Activated T-cell treated with anti-CD3 and anti-CD28 coated beads, Interleukin-2, amount 50 U/mL, for 72 hours (primary cell): ENCODE data around the gene IL1RL1. TPM values are rescaled to one million over a fixed set of nuclear protein-coding genes. Genes with fewer than 3 reads are reported as not detected.

Experiments used
- ATAC-seq, 2 donors: fragments of 150-1000 bp; cut with Tn5 transposase; replicated peaks in 1 of 2; 2 replicates each; pipeline ENCODE4 v1.10.0; 2021; ENCODE audit warnings: moderate library complexity in 2 of 2, mild to moderate bottlenecking in 1 of 2
- DNase-seq, 2 donors: peaks; one replicate each; pipeline ENCODE4 v3.0.0; 2021 to 2022; ENCODE audit warnings: mixed read lengths in 1 of 2
- H3K27ac Mint-ChIP-seq: one replicate; pipeline ENCODE4 v1.8.0; 2022; ENCODE audit warnings: mild to moderate bottlenecking, moderate library complexity, mixed read lengths
- H3K27me3 Mint-ChIP-seq: one replicate; pipeline ENCODE4 v1.8.0; 2022; ENCODE audit warnings: low read depth, mixed read lengths
- H3K36me3 Mint-ChIP-seq, 2 donors: one replicate each; pipeline ENCODE4 v1.8.0; 2022; ENCODE audit warnings: mixed read lengths in 2 of 2, mild to moderate bottlenecking in 1 of 2; ENCODE audit not compliant: insufficient read depth in 2 of 2
- H3K4me1 Mint-ChIP-seq: one replicate; pipeline ENCODE4 v1.8.0; 2022; ENCODE audit warnings: low read depth, mixed read lengths
- H3K4me3 Mint-ChIP-seq, 2 donors: one replicate each; pipeline ENCODE4 v1.8.0; 2022; ENCODE audit warnings: mild to moderate bottlenecking in 2 of 2, mixed read lengths in 2 of 2, moderate library complexity in 2 of 2
- H3K9me3 Mint-ChIP-seq, 2 donors: one replicate each; pipeline ENCODE4 v1.8.0; 2022; ENCODE audit warnings: mixed read lengths in 2 of 2
- total RNA-seq, 2 donors: library from RNA; stranded (reverse); gene quantifications; one replicate each; pipeline ENCODE4 v1.2.3, GENCODE V29; 2022

The IL1RL1 gene
- total RNA-seq, 2 donors from 2014 or later = 1.6 to 2.2 TPM

DNA sequence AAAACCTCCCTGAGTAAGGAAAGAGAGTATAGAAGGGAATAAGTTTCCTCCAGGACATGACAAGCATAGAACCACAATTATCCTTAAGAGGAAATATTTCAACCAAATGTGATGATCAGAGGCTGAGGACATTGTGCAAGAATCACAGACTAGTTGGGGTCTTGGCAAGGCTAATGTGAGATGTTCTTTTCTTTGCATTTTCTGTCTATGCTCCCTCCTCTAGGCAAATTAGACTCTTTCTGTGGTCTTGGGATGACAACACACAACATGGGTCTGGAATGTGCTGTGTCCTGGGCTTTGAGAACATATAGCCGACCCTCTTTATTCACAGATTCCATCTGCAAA is 32.0 kb upstream of the IL1RL1 start:
- Mint-ChIP-seq H3K36me3 (peaks cover 4 to 8% of the 10 kb centered on the region in 2 donors), H3K27ac (no peak overlapping the region), H3K4me3 (no peak overlapping the region), H3K9me3 (peaks cover 0 to 4% of the 10 kb centered on the region in 2 donors), H3K27me3 (peaks cover 6% of the 10 kb centered on the region), H3K4me1 (peaks cover 33% of the 10 kb centered on the region)
- no peak for ATAC-seq
- no peak for DNase-seq

DNA sequence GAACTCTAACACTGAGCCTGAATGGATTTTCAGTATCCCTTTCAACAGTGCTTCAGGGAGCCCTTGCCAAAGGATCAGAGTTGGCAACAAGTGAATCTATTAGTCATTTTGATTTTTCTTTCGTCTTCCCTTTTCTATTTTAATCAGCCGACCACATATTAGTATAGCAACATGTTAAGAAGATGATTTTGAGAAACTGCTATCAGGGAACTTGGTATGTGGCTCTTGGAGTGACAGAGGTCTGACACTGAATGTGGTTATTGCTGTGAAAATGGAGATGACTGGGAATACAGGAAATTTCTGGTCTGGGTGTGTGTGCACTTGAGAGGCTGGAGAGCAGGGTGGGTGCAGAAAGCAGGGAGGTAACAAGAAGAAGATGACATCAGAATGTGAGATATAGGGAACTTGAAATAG is 28.7 kb upstream of the IL1RL1 start:
- Mint-ChIP-seq H3K9me3 (no peaks in the 10 kb centered on the region), H3K4me3 (no peak overlapping the region), H3K27ac (no peak overlapping the region), H3K27me3 (no peaks in the 10 kb centered on the region), H3K36me3 (no peaks in the 10 kb centered on the region), H3K4me1 (peaks cover 17% of the 10 kb centered on the region)
- ATAC-seq (peak; percentile 52 to 74), DNase-seq (no peak)

DNA sequence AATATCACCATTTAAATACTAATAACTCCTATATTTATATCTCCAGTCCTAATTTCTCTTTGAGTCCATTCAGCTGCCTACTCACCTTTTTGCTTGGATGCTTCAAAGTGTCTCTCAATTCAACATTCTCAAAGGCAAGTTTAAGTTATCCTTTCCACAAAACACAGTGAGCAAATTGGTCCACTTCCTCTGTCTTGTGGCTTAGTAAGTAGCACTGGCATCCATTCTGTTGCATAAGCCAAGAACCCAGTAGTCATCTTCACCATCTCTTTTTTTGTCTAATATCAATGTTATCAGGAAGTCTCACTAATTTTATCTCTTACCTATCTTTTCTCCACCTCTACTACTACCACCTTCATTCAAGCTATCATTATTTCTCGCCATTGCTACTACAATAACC is 27.4 kb upstream of the IL1RL1 start:
- Mint-ChIP-seq H3K9me3 (no peaks in the 10 kb centered on the region), H3K36me3 (no peaks in the 10 kb centered on the region), H3K27ac (no peak overlapping the region), H3K27me3 (no peaks in the 10 kb centered on the region), H3K4me3 (no peak overlapping the region), H3K4me1 (peaks cover 6% of the 10 kb centered on the region)
- ATAC-seq = no peak
- no peak for DNase-seq

DNA sequence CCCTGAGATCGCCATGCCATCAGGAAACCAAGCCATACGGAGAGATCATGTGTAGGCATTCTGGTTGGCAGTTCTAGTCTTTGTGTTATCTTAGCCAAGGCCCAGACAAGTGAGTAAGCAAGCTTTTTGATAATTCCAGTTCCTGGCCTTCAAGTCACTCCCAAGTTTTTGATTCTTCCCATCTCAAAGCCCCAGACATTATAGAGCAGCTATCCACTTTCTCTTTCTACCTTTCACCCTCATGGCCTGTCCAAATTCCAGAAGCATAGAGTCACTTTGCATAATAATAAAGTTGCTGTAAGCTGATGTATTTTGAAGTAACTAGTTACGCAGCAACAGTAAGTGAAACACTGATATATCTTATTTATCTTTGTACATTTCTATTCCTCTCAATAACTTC is 26.8 kb upstream of the IL1RL1 start:
- DNase-seq = no peak
- Mint-ChIP-seq H3K27ac (no peak overlapping the region), H3K4me3 (no peak overlapping the region), H3K27me3 (no peaks in the 10 kb centered on the region), H3K36me3 (no peaks in the 10 kb centered on the region), H3K4me1 (peaks cover 6% of the 10 kb centered on the region), H3K9me3 (no peaks in the 10 kb centered on the region)
- ATAC-seq = no peak

DNA sequence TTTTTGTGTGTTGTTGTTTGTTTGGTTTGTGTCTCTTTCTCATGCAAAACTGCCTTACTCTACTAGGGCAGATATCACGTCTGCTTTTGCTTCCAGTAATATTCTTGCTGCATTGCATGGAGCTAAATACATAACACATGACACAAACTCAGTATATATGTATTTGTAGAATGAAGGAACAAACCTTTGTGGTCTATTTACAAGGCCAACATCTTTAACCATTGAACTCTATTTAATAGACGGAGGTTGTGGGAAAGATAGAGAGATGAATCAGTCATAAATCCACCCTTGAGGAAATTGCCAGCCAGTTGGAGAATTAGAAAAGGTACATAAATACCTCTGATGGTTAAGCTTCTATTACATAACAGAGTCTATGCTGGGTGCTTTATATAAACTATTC is 26.0 kb upstream of the IL1RL1 start:
- no peak overlapping the region for H3K4me3 Mint-ChIP-seq
- H3K36me3 Mint-ChIP-seq = no peaks in the 10 kb centered on the region
- H3K9me3 Mint-ChIP-seq = no peaks in the 10 kb centered on the region
- no peaks in the 10 kb centered on the region for H3K27me3 Mint-ChIP-seq
- DNase-seq (no peak), ATAC-seq (no peak)
- no peak overlapping the region for H3K27ac Mint-ChIP-seq
- H3K4me1 Mint-ChIP-seq = peaks cover 6% of the 10 kb centered on the region

DNA sequence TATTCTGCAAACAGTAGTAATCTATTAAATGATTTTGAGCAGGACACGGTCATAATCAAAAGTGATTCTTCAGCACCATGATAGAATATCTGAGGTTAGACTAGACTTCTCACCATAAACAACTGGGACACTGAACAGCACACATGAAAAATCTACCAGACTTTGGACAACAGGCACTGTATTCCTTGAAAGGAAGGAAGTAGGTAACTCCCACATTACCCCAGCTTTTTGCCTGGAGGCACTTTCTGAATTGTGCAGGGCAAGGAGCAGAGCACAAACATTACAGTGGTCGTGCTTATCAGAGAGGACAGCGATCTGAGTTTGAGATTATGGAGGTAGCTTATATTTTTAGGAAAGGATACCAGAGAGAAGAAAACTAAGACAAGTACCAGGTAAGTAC is 25.3 kb upstream of the IL1RL1 start:
- Mint-ChIP-seq H3K36me3 (no peaks in the 10 kb centered on the region), H3K4me1 (peaks cover 9% of the 10 kb centered on the region), H3K9me3 (no peaks in the 10 kb centered on the region), H3K27me3 (no peaks in the 10 kb centered on the region), H3K4me3 (no peak overlapping the region), H3K27ac (no peak overlapping the region)
- ATAC-seq = no peak
- DNase-seq = no peak

DNA sequence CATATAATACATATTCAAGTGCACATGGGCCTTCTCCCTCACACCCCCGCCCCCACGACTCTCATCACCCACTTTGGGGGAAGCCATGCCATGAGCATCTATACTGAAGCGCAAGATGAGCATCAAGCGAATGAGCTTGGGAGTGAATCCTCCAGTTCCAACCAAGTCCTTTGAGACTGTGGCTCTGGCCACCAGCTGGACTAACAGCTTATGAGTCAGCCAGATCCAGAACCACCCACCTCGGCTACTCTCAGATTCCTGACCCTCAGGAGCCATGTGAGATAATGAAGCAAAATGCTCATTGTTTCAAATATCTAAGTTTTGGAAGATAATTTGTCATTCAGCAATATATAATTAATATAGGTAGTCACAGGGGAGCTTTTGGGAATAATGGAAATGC is 22.2 kb upstream of the IL1RL1 start:
- peaks cover 30% of the 10 kb centered on the region for H3K4me1 Mint-ChIP-seq
- no peaks in the 10 kb centered on the region for H3K9me3 Mint-ChIP-seq
- no peak overlapping the region for H3K27ac Mint-ChIP-seq
- DNase-seq (no peak), ATAC-seq (no peak)
- no peak overlapping the region for H3K4me3 Mint-ChIP-seq
- peaks cover 7% of the 10 kb centered on the region for H3K27me3 Mint-ChIP-seq
- H3K36me3 Mint-ChIP-seq = no peaks in the 10 kb centered on the region

DNA sequence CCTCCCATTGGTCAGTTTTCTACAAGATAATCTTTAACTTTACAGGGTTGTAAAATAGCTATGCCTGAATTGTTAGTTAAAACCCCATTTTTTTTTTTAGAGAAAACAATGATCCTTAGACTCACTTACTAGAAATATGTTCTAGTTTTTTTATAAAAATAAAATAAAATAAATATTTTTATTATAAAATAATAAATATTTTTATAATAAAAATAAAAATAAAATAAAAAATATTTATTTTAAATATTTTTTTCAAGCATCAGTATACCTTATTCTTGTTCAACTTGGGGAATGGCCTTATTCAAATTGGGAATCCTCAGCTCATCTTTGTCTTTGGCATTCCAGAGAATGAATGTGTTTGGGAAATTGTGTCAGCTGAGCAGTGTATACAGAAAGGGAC is 20.8 kb upstream of the IL1RL1 start:
- H3K4me3 Mint-ChIP-seq = peak overlapping the region in 1 of 2 donors; percentile 37
- no peak for ATAC-seq
- DNase-seq = no peak
- H3K27ac Mint-ChIP-seq = no peak overlapping the region
- no peaks in the 10 kb centered on the region for H3K36me3 Mint-ChIP-seq
- peaks cover 43% of the 10 kb centered on the region for H3K4me1 Mint-ChIP-seq
- H3K27me3 Mint-ChIP-seq = peaks cover 7% of the 10 kb centered on the region
- H3K9me3 Mint-ChIP-seq = no peaks in the 10 kb centered on the region

DNA sequence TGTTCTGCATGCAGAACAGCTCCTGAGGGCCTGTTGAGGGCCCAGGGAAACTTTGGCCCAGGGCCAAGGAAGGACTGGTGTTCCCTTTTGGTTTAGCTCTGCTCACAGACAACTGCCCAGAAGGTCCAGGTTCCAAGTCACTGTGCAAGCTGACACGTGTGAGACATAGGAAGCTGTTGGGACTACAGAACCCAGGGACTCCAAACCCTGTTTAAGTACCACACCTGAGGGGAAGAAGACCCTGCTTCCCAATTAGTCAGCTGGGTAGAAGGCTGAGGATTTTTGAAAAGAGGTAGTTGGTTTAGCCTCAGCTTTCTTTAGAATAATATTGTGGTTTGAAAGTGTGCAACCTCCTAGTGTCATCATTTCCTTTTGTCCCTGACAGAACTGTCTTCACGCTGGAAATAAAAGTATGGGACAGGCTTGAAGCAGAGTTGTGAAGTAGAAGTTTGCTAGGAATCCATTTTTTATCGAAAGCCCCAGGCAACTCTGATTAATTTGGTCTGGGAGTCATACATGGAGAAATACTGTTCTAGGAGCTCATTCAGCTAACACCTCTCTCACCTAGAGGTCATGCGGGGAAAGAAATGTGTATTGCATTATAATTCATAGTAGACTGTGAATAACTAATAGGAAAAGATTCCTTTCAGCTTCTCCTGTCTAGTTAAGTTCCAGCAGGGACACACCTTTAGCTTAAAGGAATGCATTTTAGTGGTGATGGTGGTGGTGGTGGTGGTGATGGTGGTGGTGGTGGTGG is 19.9 kb upstream of the IL1RL1 start:
- Mint-ChIP-seq H3K4me1 (peaks cover 52% of the 10 kb centered on the region), H3K4me3 (peak overlapping the region in 1 of 2 donors; percentile 38), H3K27me3 (peaks cover 7% of the 10 kb centered on the region), H3K9me3 (no peaks in the 10 kb centered on the region), H3K36me3 (no peaks in the 10 kb centered on the region), H3K27ac (no peak overlapping the region)
- ATAC-seq = peak in 1 of 2 donors; percentile 12
- no peak for DNase-seq

DNA sequence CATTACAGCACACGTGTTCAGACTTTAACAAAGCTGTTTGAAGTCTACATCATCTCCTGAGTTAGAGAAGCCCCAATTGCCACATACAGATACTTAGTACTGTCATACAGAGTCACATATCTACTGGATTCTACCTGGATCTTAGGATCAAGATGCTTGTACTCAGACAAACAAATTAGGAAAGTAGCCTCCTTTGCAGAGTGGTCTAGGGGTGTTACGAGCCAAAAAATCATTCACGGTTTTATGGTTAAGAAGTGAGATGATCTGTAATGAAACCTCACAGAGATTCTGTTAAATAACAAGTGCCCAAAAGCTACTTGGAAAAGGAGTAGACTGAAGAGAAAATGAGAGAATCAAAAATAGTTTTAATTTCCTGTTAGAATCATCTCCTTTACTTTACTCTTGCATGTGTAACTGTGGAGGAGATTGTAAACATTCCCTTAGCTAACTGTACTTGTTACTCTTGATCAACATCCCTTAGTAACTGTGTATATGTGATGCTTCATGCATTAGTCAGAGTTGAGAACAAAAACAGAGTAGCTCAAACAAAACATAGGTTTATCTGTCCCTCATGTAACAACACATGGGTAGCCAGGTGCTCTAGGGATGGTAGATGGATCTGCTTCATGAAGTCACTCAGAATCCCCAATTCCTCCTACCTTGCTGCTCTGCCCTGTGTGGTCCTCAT is 16.4 kb upstream of the IL1RL1 start:
- no peak for DNase-seq
- Mint-ChIP-seq H3K27ac (peak overlapping the region; percentile 45), H3K27me3 (peaks cover 7% of the 10 kb centered on the region)

DNA sequence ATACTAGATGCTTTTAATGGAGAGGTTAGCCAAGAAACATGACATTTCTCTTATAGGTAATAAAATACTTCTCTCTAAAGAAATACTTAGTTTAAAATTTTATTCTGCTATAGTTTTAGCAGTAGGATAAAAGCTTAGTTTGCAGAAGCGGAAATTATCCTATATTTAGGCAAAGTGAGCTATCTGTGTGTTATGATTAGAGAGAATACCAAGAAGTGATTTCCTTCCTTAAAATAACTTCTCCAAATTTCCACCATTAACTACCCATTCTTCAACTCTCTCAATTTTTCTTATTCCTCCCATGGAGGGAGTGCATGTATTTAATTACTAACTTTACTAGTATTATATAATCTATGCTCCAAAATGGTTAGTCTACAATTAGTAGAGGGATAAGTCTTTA is 15.8 kb upstream of the IL1RL1 start:
- peak overlapping the region in 1 of 2 donors; percentile 44 for H3K4me3 Mint-ChIP-seq
- no peaks in the 10 kb centered on the region for H3K9me3 Mint-ChIP-seq
- peaks cover 81% of the 10 kb centered on the region for H3K4me1 Mint-ChIP-seq
- DNase-seq (no peak), ATAC-seq (no peak)
- H3K27me3 Mint-ChIP-seq = peaks cover 7% of the 10 kb centered on the region
- H3K36me3 Mint-ChIP-seq = no peaks in the 10 kb centered on the region
- H3K27ac Mint-ChIP-seq = peak overlapping the region; percentile 45

More for the DNA sequence above, 16.4 kb upstream of the IL1RL1 start:
- Mint-ChIP-seq H3K9me3 (no peaks in the 10 kb centered on the region), H3K4me3 (peak overlapping the region in 1 of 2 donors; percentile 44), H3K36me3 (no peaks in the 10 kb centered on the region), H3K4me1 (peaks cover 76% of the 10 kb centered on the region)
- peak; percentile 85 to 86 for ATAC-seq

DNA sequence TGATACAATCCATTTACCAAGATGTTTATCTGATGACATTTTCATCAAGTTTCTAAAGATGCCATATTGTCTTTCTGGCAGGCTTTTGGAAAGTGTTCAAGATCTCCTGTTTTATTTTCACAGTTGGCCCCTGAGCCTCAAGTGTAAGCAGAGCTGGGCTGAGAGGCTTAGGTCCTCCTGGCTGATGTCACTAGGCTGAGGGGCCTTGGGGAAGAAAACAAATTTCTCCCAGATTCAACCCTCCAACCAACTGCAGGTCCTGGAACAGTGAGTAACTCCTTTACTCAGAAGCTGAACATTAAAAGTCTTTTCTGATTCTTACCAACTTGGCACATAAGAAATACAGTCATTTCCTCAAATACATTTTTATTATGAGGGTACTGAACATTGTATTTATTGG is 14.9 kb upstream of the IL1RL1 start:
- Mint-ChIP-seq H3K36me3 (no peaks in the 10 kb centered on the region), H3K27me3 (peaks cover 7% of the 10 kb centered on the region), H3K9me3 (no peaks in the 10 kb centered on the region), H3K27ac (peak overlapping the region; percentile 81), H3K4me1 (peaks cover 78% of the 10 kb centered on the region), H3K4me3 (peak overlapping the region in 1 of 2 donors; percentile 51)
- DNase-seq (no peak), ATAC-seq (peak; percentile 62 to 72)

DNA sequence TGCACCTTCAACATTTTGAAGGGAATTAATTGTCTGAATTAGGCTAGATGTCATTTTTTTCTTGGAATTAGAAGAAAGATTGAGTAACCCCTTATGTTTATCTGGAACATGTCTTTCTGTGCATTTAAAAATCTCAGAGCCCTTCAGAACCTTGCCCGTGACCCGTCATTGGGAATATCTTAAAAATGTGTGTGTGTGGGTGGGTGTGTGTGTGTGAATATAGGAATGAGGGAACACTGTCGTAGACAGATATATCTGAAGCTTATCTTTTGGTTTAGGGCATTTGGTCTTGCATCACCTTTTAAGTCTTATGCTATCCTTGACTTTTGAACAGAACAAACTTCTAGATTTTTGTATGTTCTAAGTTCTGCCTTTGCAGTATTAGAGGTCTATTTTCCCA is 13.5 kb upstream of the IL1RL1 start:
- H3K27ac Mint-ChIP-seq = no peak overlapping the region
- no peaks in the 10 kb centered on the region for H3K9me3 Mint-ChIP-seq
- no peak for ATAC-seq
- peaks cover 4% of the 10 kb centered on the region for H3K27me3 Mint-ChIP-seq
- no peak overlapping the region for H3K4me3 Mint-ChIP-seq
- peaks cover 72% of the 10 kb centered on the region for H3K4me1 Mint-ChIP-seq
- no peak for DNase-seq
- H3K36me3 Mint-ChIP-seq = no peaks in the 10 kb centered on the region
